ENCODE data around the gene C1QTNF3.

C1QTNF3 gene

DNA sequence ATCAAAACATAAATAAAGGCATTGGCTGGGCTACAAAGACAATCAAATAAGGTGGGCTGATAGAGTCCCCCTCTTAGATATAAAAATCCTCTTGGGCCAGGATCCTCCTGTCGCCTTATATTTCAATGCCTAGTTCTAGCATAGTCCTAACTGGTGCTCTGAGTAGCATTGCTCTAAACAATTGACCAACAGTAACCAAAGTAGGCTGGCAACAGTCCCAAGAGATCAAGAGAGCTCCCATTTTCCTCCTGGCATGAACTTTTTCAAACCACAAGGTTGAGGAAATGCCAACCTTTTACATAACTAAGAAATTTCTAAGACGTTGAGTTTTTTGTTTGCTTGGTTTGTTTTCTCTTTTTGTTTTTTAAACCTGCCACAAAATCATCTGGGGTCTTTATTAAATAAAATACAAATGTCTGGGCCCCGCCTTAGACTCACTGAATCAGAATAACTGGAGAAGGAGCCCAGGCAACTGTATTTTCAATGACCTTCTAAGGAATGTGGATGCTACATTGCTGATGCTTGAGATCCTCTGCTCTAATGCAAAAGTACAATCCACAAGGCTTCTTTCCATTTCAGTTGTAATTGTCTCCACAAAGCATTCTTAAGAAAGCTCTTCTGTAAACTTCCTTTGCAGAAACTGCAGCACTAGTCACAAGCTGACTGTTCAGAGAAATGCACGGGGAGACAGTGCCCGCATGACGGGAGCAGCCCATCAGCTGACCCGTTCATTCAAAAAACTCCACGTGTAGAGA is 61.4 kb downstream of the C1QTNF3 start (continued):
- TF ChIP-seq, protein P1, sequence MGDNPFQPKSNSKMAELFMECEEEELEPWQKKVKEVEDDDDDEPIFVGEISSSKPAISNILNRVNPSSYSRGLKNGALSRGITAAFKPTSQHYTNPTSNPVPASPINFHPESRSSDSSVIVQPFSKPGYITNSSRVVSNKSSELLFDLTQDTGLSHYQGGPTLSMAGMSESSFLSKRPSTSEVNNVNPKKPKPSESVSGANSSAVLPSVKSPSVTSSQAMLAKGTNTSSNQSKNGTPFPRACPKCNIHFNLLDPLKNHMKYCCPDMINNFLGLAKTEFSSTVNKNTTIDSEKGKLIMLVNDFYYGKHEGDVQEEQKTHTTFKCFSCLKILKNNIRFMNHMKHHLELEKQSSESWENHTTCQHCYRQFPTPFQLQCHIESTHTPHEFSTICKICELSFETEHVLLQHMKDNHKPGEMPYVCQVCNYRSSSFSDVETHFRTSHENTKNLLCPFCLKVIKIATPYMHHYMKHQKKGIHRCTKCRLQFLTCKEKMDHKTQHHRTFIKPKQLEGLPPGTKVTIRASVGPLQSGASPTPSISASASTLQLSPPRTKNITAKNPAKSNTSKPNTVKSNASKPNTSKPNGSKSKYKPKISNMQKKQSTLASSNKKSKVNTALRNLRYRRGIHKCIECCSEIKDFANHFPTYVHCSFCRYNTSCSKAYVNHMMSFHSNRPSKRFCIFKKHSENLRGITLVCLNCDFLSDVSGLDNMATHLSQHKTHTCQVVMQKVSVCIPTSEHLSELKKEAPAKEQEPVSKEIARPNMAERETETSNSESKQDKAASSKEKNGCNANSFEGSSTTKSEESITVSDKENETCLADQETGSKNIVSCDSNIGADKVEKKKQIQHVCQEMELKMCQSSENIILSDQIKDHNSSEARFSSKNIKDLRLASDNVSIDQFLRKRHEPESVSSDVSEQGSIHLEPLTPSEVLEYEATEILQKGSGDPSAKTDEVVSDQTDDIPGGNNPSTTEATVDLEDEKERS (tag by site-specific recombination; IDR thresholded peaks at IDR 0.05), result no peak
- no peak for TF ChIP-seq ZNF529 (tag by site-specific recombination; IDR thresholded peaks at IDR 0.05; ENCODE audit: insufficient replicate concordance)
- no peak for TF ChIP-seq ZNF664 (tag by site-specific recombination; IDR thresholded peaks at IDR 0.05)
- no peak for TF ChIP-seq ZNF654 (tag by site-specific recombination; IDR thresholded peaks at IDR 0.05; ENCODE audit: low read depth)
- TF ChIP-seq ZNF624 (tag by site-specific recombination; IDR thresholded peaks at IDR 0.05), result no peak
- no peak for TF ChIP-seq ZNF214 (tag by site-specific recombination; IDR thresholded peaks at IDR 0.05; ENCODE audit: borderline replicate concordance)
- no peak for TF ChIP-seq ZNF530 (tag by site-specific recombination; IDR thresholded peaks at IDR 0.05; ENCODE audit: low read depth)
- TF ChIP-seq ZNF555 (tag by site-specific recombination; conservative IDR thresholded peaks at IDR 0.05), result no peak
- no peak for TF ChIP-seq ZNF660 (tag by site-specific recombination; IDR thresholded peaks at IDR 0.05)
- TF ChIP-seq ZNF174 (tag by site-specific recombination; IDR thresholded peaks at IDR 0.05), result no peak
- TF ChIP-seq ZNF274 (IDR thresholded peaks at IDR 0.05; ENCODE audit: low read length), result no peak
- TF ChIP-seq ZNF274 (tag by site-specific recombination; IDR thresholded peaks at IDR 0.05; ENCODE audit: borderline replicate concordance), result no peak

DNA sequence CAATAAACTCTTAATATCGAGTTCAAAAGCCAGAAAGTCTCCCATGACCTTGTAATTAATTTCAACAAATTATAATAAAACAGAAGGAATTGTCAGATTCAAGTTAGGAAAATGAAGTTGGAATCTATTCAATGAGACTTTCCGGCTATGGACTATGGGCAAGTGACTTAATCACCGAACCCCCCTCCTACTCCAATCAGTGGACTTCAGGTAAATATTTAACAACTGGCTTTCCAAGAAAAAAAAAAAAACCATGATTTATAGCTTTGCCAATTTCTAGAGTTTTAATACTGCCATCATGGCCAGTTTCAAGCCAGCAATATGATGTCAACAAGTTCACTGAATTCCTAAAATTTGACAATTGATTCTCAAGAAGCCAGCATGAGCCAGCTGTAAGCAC is 63.0 kb downstream of the C1QTNF3 start:
- Histone ChIP-seq H3K9me3 (ENCODE audit: control insufficient read depth, insufficient read depth, low read depth, low read length) (no peaks in the 10 kb centered on the region), H3K4me1 (ENCODE audit: control insufficient read depth, insufficient read depth, low read length) (peaks cover 9% of the 10 kb centered on the region), H3K36me3 (ENCODE audit: control insufficient read depth in 2 of 2, insufficient read depth in 1 of 2, low read length in 2 of 2) (no peaks in the 10 kb centered on the region), H3K27ac (ENCODE audit: extremely low read depth, low read depth, low read length) (no peak overlapping the region), H3K4me3 (ENCODE audit: low read depth, low read length) (no peak overlapping the region)
- ChIA-PET CTCF (interaction anchor here (0.6 to 1.2 kb wide), 2 partner anchors 10 to 525 kb away, joined by 3 read pairs; no protein-coding TSS in a partner anchor), POLR2A (no interaction called here)
- TF ChIP-seq ZNF292 (tag by site-specific recombination; IDR thresholded peaks at IDR 0.05; ENCODE audit: borderline replicate concordance, low read depth), result no peak
- TF ChIP-seq, protein P2, sequence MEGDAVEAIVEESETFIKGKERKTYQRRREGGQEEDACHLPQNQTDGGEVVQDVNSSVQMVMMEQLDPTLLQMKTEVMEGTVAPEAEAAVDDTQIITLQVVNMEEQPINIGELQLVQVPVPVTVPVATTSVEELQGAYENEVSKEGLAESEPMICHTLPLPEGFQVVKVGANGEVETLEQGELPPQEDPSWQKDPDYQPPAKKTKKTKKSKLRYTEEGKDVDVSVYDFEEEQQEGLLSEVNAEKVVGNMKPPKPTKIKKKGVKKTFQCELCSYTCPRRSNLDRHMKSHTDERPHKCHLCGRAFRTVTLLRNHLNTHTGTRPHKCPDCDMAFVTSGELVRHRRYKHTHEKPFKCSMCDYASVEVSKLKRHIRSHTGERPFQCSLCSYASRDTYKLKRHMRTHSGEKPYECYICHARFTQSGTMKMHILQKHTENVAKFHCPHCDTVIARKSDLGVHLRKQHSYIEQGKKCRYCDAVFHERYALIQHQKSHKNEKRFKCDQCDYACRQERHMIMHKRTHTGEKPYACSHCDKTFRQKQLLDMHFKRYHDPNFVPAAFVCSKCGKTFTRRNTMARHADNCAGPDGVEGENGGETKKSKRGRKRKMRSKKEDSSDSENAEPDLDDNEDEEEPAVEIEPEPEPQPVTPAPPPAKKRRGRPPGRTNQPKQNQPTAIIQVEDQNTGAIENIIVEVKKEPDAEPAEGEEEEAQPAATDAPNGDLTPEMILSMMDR (tag by site-specific recombination; IDR thresholded peaks at IDR 0.05), result no peak
- TF ChIP-seq ZNF169 (tag by site-specific recombination; IDR thresholded peaks at IDR 0.05), result no peak
- TF ChIP-seq, protein P3, sequence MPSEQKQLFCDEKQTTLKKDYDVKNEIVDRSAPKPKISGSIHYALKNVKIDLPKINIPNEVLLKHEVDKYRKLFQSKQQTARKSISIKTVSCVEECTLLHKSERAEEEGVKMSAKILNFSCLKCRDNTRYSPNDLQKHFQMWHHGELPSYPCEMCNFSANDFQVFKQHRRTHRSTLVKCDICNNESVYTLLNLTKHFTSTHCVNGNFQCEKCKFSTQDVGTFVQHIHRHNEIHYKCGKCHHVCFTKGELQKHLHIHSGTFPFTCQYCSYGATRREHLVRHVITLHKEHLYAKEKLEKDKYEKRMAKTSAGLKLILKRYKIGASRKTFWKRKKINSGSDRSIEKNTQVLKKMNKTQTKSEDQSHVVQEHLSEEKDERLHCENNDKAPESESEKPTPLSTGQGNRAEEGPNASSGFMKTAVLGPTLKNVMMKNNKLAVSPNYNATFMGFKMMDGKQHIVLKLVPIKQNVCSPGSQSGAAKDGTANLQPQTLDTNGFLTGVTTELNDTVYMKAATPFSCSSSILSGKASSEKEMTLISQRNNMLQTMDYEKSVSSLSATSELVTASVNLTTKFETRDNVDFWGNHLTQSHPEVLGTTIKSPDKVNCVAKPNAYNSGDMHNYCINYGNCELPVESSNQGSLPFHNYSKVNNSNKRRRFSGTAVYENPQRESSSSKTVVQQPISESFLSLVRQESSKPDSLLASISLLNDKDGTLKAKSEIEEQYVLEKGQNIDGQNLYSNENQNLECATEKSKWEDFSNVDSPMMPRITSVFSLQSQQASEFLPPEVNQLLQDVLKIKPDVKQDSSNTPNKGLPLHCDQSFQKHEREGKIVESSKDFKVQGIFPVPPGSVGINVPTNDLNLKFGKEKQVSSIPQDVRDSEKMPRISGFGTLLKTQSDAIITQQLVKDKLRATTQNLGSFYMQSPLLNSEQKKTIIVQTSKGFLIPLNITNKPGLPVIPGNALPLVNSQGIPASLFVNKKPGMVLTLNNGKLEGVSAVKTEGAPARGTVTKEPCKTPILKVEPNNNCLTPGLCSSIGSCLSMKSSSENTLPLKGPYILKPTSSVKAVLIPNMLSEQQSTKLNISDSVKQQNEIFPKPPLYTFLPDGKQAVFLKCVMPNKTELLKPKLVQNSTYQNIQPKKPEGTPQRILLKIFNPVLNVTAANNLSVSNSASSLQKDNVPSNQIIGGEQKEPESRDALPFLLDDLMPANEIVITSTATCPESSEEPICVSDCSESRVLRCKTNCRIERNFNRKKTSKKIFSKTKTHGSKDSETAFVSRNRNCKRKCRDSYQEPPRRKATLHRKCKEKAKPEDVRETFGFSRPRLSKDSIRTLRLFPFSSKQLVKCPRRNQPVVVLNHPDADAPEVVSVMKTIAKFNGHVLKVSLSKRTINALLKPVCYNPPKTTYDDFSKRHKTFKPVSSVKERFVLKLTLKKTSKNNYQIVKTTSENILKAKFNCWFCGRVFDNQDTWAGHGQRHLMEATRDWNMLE (tag by site-specific recombination; conservative IDR thresholded peaks at IDR 0.05; ENCODE audit: low read depth), result no peak
- TF ChIP-seq ZNF514 (tag by site-specific recombination; IDR thresholded peaks at IDR 0.05), result no peak
- TF ChIP-seq, protein P4, sequence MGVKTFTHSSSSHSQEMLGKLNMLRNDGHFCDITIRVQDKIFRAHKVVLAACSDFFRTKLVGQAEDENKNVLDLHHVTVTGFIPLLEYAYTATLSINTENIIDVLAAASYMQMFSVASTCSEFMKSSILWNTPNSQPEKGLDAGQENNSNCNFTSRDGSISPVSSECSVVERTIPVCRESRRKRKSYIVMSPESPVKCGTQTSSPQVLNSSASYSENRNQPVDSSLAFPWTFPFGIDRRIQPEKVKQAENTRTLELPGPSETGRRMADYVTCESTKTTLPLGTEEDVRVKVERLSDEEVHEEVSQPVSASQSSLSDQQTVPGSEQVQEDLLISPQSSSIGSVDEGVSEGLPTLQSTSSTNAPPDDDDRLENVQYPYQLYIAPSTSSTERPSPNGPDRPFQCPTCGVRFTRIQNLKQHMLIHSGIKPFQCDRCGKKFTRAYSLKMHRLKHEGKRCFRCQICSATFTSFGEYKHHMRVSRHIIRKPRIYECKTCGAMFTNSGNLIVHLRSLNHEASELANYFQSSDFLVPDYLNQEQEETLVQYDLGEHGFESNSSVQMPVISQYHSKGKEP (tag by site-specific recombination; IDR thresholded peaks at IDR 0.05), result no peak
- TF ChIP-seq, protein P5, sequence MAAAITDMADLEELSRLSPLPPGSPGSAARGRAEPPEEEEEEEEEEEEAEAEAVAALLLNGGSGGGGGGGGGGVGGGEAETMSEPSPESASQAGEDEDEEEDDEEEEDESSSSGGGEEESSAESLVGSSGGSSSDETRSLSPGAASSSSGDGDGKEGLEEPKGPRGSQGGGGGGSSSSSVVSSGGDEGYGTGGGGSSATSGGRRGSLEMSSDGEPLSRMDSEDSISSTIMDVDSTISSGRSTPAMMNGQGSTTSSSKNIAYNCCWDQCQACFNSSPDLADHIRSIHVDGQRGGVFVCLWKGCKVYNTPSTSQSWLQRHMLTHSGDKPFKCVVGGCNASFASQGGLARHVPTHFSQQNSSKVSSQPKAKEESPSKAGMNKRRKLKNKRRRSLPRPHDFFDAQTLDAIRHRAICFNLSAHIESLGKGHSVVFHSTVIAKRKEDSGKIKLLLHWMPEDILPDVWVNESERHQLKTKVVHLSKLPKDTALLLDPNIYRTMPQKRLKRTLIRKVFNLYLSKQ (tag by site-specific recombination; IDR thresholded peaks at IDR 0.05; ENCODE audit: borderline replicate concordance), result no peak
- no peak for TF ChIP-seq ZBTB21 (tag by site-specific recombination; IDR thresholded peaks at IDR 0.05)
- TF ChIP-seq ZBTB17 (tag by site-specific recombination; IDR thresholded peaks at IDR 0.05), result no peak
- TF ChIP-seq ZBTB1 (tag by site-specific recombination; IDR thresholded peaks at IDR 0.05), result no peak
